ENCODE measurements around the gene SV2C. TPM values are rescaled to one million over a fixed set of nuclear protein-coding genes. Genes with fewer than 3 reads are reported as not detected.
"Not testable (repeated sequence)": the region's sequence is repeated elsewhere in the genome, so short reads cannot be mapped to it uniquely, and the experiment has no call there.

The SV2C gene
- total RNA-seq, 1 experiment from 2014 or later, result not detected

- no peak for DNase-seq (ENCODE audit: extremely low read depth, low read depth)
Observed at GRCh38 chr5:76290321-76290757, 207.2 kb downstream of the SV2C start.

- DNase-seq (ENCODE audit: extremely low read depth, low read depth), result no peak
Observed at GRCh38 chr5:76291305-76292077, 208.3 kb downstream of the SV2C start.

GRCh38 chr5:76292620-76293322 lies 209.6 kb downstream of the SV2C start:
- DNase-seq (ENCODE audit: extremely low read depth, low read depth), result no peak

- DNase-seq (ENCODE audit: extremely low read depth, low read depth), result no peak
Observed at GRCh38 chr5:76294573-76294972, 211.4 kb downstream of the SV2C start.

GRCh38 chr5:76298852-76299251 lies 215.7 kb downstream of the SV2C start:
- no peak for DNase-seq (ENCODE audit: extremely low read depth, low read depth)

- DNase-seq (ENCODE audit: extremely low read depth, low read depth), result no peak
Observed at GRCh38 chr5:76299592-76299991, 216.4 kb downstream of the SV2C start.

GRCh38 chr5:76301932-76302331 lies 218.7 kb downstream of the SV2C start:
- not testable (repeated sequence) for DNase-seq (ENCODE audit: extremely low read depth, low read depth)

- DNase-seq (ENCODE audit: extremely low read depth, low read depth), result not testable (repeated sequence)
Observed at GRCh38 chr5:76302661-76303060, 219.5 kb downstream of the SV2C start.

GRCh38 chr5:76303921-76304320 lies 220.7 kb downstream of the SV2C start:
- DNase-seq (ENCODE audit: extremely low read depth, low read depth), result no peak

- DNase-seq (ENCODE audit: extremely low read depth, low read depth), result no peak
Observed at GRCh38 chr5:76305269-76305668, 222.1 kb downstream of the SV2C start.

GRCh38 chr5:76305775-76306174 lies 222.6 kb downstream of the SV2C start:
- no peak for DNase-seq (ENCODE audit: extremely low read depth, low read depth)

- no peak for DNase-seq (ENCODE audit: extremely low read depth, low read depth)
Observed at GRCh38 chr5:76310208-76310607, 227.0 kb downstream of the SV2C start.

- DNase-seq (ENCODE audit: extremely low read depth, low read depth), result no peak
Observed at GRCh38 chr5:76312783-76313182, 229.6 kb downstream of the SV2C start.

- no peak for DNase-seq (ENCODE audit: extremely low read depth, low read depth)
Observed at GRCh38 chr5:76314643-76315042, 231.5 kb downstream of the SV2C start.

GRCh38 chr5:76319673-76320072 lies 236.5 kb downstream of the SV2C start:
- no peak for DNase-seq (ENCODE audit: extremely low read depth, low read depth)

- not testable (repeated sequence) for DNase-seq (ENCODE audit: extremely low read depth, low read depth)
Observed at GRCh38 chr5:76323494-76323893, 240.3 kb downstream of the SV2C start.

GRCh38 chr5:76325326-76325725 lies 242.1 kb downstream of the SV2C start:
- DNase-seq (ENCODE audit: extremely low read depth, low read depth), result no peak

GRCh38 chr5:76325876-76326491 lies 242.8 kb downstream of the SV2C start:
- no peak for DNase-seq (ENCODE audit: extremely low read depth, low read depth)

- DNase-seq (ENCODE audit: extremely low read depth, low read depth), result no peak
Observed at GRCh38 chr5:76326577-76327302, 243.6 kb downstream of the SV2C start.

- DNase-seq (ENCODE audit: extremely low read depth, low read depth), result no peak
Observed at GRCh38 chr5:76329346-76329745, 246.2 kb downstream of the SV2C start.

- DNase-seq (ENCODE audit: extremely low read depth, low read depth), result no peak
Observed at GRCh38 chr5:76331126-76331525, 247.9 kb downstream of the SV2C start.

All from NCI-H460 (cell line).